ENCODE data around the gene PSMB7.

DNA sequence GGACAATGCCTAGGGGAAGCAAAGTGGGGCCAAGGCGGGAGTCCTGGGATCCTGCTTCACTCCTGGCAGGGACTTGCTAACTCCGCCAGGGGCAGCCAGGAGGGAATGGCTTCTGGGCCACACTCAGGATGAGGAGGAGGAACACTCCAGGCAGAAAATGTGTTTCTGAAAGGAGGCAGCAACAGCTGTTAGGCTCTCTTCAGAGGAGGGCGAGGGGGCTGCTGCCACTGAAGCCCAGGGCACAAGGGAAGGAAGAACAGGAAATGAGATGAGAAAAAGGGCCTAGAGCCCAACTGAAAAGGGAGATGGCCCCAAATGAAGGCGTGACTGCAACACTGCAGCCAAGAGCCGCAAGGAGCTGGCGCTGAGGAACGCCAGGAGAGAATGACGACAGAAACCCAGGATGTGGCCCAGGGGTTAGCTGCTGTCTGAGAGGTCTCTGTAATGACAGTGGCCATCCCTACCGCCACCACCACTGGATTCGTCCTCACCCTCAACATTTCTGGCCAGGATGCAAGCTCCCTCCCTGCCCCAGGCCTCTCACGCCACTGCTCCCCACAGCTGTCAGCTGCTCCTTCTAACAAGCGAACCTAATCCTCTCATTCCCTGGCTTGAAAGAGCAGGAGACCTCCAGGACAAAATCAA is 15.8 kb downstream of the PSMB7 start:
- no peak for TF ChIP-seq EP300 (IDR thresholded peaks at IDR 0.05; ENCODE audit: borderline replicate concordance)
- no peak for TF ChIP-seq TAF1 (IDR thresholded peaks at IDR 0.05; ENCODE audit: low read depth)
- TF ChIP-seq REST (IDR thresholded peaks at IDR 0.05; ENCODE audit: low read depth) = no peak
- TF ChIP-seq CEBPB (IDR thresholded peaks at IDR 0.05) = no peak
